Activated naive CD8-positive, alpha-beta T cell treated with anti-CD3 and anti-CD28 coated beads for 36 hours (primary cell): ENCODE results near the gene ABHD17C. TPM values are rescaled to one million over a fixed set of nuclear protein-coding genes. Genes with fewer than 3 reads are reported as not detected.

Experiments
- DNase-seq: peaks from one replicate; pipeline ENCODE4 v3.0.0; 2021
- H3K27ac Mint-ChIP-seq: one replicate; pipeline ENCODE4 v1.8.0; 2022; ENCODE audit warnings: mild to moderate bottlenecking, moderate library complexity, mixed read lengths
- H3K27me3 Mint-ChIP-seq: one replicate; pipeline ENCODE4 v1.8.0; 2022; ENCODE audit warnings: mild to moderate bottlenecking, mixed read lengths
- H3K36me3 Mint-ChIP-seq: one replicate; pipeline ENCODE4 v1.8.0; 2021; ENCODE audit warnings: mild to moderate bottlenecking, mixed read lengths
- H3K4me1 Mint-ChIP-seq: one replicate; pipeline ENCODE4 v1.8.0; 2021; ENCODE audit warnings: mixed read lengths
- H3K4me3 Mint-ChIP-seq: one replicate; pipeline ENCODE4 v1.8.0; 2022; ENCODE audit warnings: mild to moderate bottlenecking, moderate library complexity, mixed read lengths
- H3K9me3 Mint-ChIP-seq: one replicate; pipeline ENCODE4 v1.8.0; 2022; ENCODE audit warnings: mixed read lengths
- total RNA-seq, 2 experiments: library from RNA; stranded (reverse); gene quantifications; one replicate each; pipeline ENCODE4 v1.2.3, GENCODE V29; 2021

Gene ABHD17C
- total RNA-seq, 2 experiments from 2014 or later: 6.0 to 6.9 TPM

DNA sequence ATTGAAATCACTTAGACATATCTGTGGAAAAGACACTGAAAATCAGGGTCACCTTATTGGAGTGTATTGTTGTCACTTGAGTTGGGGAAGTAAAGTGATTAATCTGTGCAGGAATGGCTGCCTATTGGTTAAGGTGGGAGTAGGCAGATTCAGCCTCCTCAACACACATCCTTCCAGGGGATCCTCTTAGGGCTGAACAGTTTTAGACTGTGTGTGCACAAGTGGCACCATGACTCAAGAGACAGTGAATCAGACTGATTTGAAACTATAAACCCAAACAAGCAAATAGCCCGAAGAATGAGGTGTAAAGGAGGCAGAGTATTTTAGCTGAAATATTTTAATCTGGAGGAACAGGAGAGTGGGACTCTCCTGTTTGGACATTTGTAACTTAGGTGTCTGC, 4.9 kb downstream of the ABHD17C start:
- DNase-seq: no peak
- H3K9me3 Mint-ChIP-seq: no peaks in the 10 kb centered on the region
- H3K4me3 Mint-ChIP-seq: no peak overlapping the region
- H3K4me1 Mint-ChIP-seq: peaks cover 21% of the 10 kb centered on the region
- H3K27me3 Mint-ChIP-seq: peaks cover 5% of the 10 kb centered on the region
- H3K27ac Mint-ChIP-seq: no peak overlapping the region
- H3K36me3 Mint-ChIP-seq: peaks cover 8% of the 10 kb centered on the region

DNA sequence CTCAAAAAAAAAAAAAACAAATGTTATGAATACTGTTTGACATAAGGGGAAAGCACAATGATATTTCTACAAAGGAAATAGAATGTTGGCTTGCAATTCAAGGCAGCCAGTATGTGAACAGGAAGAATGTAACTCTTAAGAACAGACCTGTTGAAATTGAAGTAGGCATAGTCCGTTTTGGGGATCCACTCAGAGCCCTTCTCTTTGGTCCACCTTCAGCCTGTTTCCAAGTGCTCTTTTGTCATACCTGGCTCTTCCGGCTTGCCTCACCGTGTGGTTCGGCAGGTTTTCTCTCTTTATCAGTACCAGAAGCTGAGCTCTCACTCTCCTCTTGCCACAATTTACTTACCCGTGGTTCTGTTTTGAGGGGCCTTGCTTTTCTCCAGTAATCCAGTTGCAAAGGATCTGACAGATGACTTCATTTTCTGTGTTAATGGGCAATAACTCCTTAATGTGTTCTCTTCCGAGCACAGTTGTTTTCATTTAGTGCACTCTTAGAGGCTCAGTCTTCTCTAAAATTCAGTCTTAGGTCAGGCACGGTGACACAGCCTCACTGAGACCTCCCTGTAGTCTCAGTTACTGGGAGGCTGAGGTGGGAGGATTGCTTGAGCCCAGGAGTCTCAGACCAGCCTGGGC, 6.7 kb downstream of the ABHD17C start:
- no peak for DNase-seq
- H3K4me3 Mint-ChIP-seq: no peak overlapping the region
- no peak overlapping the region for H3K27ac Mint-ChIP-seq
- peaks cover 5% of the 10 kb centered on the region for H3K27me3 Mint-ChIP-seq
- no peaks in the 10 kb centered on the region for H3K9me3 Mint-ChIP-seq
- H3K4me1 Mint-ChIP-seq: peaks cover 13% of the 10 kb centered on the region
- peaks cover 8% of the 10 kb centered on the region for H3K36me3 Mint-ChIP-seq

- DNase-seq: no peak
- Mint-ChIP-seq H3K4me3 (no peak overlapping the region), H3K27ac (no peak overlapping the region), H3K36me3 (peaks cover 8% of the 10 kb centered on the region), H3K4me1 (peaks cover 6% of the 10 kb centered on the region), H3K9me3 (no peaks in the 10 kb centered on the region), H3K27me3 (peaks cover 5% of the 10 kb centered on the region)
Measured at GRCh38 chr15:80703081-80703480, 8.0 kb downstream of the ABHD17C start.

DNA sequence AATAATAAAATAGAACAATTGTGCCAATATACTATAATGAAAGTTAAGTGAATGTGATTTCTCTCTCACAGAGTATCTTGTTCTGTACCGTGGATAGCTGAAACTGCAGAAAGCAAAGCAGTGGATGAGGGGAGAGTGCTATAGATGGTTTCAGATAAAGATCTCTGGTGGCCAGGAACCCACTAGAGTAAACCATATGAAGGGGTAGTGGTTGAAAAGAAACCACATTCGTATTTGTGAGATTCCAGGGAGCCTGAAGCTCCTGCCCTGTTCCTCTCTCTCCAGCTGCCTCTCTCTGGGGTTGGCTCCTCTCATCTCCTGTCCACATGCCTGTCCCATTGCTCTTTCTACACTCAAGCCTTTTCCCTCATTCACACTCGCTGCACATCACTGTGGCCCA, 8.9 kb downstream of the ABHD17C start:
- Mint-ChIP-seq H3K27ac (no peak overlapping the region), H3K9me3 (no peaks in the 10 kb centered on the region), H3K4me1 (peaks cover 4% of the 10 kb centered on the region), H3K36me3 (peaks cover 2% of the 10 kb centered on the region), H3K4me3 (no peak overlapping the region), H3K27me3 (peaks cover 5% of the 10 kb centered on the region)
- DNase-seq: no peak

DNA sequence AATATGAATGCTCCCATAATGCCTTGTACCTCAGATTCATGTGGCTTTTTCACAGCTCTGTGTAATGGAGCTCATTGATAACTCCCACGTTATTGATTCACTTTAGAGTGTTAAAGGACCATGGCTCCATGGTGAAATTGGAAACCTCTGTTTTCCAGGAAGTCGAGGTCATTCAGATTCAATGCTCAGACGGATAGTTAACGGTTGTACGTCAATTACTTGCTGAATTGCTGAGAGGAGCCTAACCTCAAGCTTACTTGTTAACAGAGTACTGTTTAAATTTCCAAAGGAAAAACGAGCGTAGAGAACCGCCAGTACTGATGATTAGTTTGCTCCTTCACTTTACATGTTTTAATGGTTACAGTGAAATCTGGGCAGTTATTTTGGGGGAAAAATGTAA, 11.1 kb downstream of the ABHD17C start:
- DNase-seq: no peak
- Mint-ChIP-seq H3K4me1 (peaks cover 2% of the 10 kb centered on the region), H3K36me3 (peaks cover 1% of the 10 kb centered on the region), H3K27me3 (peaks cover 5% of the 10 kb centered on the region), H3K9me3 (no peaks in the 10 kb centered on the region), H3K4me3 (no peak overlapping the region), H3K27ac (no peak overlapping the region)

GRCh38 chr15:80709542-80709941, 14.4 kb downstream of the ABHD17C start:
- Mint-ChIP-seq H3K4me1 (peaks cover 12% of the 10 kb centered on the region), H3K9me3 (no peaks in the 10 kb centered on the region), H3K27ac (no peak overlapping the region), H3K36me3 (no peaks in the 10 kb centered on the region), H3K4me3 (no peak overlapping the region), H3K27me3 (no peaks in the 10 kb centered on the region)
- DNase-seq: no peak

- H3K27ac Mint-ChIP-seq: peak overlapping the region; percentile 30
- no peak overlapping the region for H3K4me3 Mint-ChIP-seq
- peaks cover 10% of the 10 kb centered on the region for H3K4me1 Mint-ChIP-seq
Measured at GRCh38 chr15:80710635-80711554, 15.8 kb downstream of the ABHD17C start.

GRCh38 chr15:80711886-80712285, 16.8 kb downstream of the ABHD17C start:
- DNase-seq: no peak
- Mint-ChIP-seq H3K9me3 (no peaks in the 10 kb centered on the region), H3K36me3 (no peaks in the 10 kb centered on the region), H3K4me1 (peaks cover 10% of the 10 kb centered on the region), H3K27ac (no peak overlapping the region), H3K27me3 (no peaks in the 10 kb centered on the region), H3K4me3 (no peak overlapping the region)

More at GRCh38 chr15:80710635-80711554, 15.8 kb downstream of the ABHD17C start:
- no peaks in the 10 kb centered on the region for H3K9me3 Mint-ChIP-seq
- H3K36me3 Mint-ChIP-seq: no peaks in the 10 kb centered on the region
- no peaks in the 10 kb centered on the region for H3K27me3 Mint-ChIP-seq
- DNase-seq: peak; percentile 68

GRCh38 chr15:80712956-80713355, 17.8 kb downstream of the ABHD17C start:
- H3K27ac Mint-ChIP-seq: no peak overlapping the region
- H3K36me3 Mint-ChIP-seq: no peaks in the 10 kb centered on the region
- no peaks in the 10 kb centered on the region for H3K27me3 Mint-ChIP-seq
- no peak overlapping the region for H3K4me3 Mint-ChIP-seq
- DNase-seq: no peak
- H3K4me1 Mint-ChIP-seq: peaks cover 10% of the 10 kb centered on the region
- H3K9me3 Mint-ChIP-seq: no peaks in the 10 kb centered on the region

- Mint-ChIP-seq H3K27ac (no peak overlapping the region), H3K4me3 (no peak overlapping the region), H3K9me3 (no peaks in the 10 kb centered on the region), H3K27me3 (peaks cover 4% of the 10 kb centered on the region), H3K4me1 (no peaks in the 10 kb centered on the region), H3K36me3 (peaks cover 6% of the 10 kb centered on the region)
- no peak for DNase-seq
Measured at GRCh38 chr15:80721476-80721875, 26.4 kb downstream of the ABHD17C start.

- H3K27ac Mint-ChIP-seq: no peak overlapping the region
- peaks cover 6% of the 10 kb centered on the region for H3K36me3 Mint-ChIP-seq
Measured at GRCh38 chr15:80722811-80723210, 27.7 kb downstream of the ABHD17C start.

DNA sequence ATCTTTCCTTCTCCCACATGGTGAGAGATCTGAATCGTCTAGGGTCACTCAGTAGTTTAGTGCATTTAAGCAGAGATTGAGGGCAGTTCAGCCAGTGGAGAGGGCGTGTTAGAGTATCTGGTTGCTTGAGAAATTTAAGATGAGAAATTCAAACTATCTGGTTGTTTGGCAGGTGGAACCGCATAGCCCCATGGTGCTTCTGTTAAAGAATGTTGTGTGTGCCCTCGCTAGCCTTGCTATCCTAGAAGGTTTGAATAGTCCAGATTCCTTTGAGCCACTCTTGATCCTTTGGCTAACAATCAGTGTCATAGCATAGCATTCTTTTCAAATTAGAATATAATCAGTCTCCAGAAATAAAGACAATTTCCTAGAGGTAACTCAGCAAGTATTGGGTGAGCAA, 32.1 kb downstream of the ABHD17C start:
- H3K36me3 Mint-ChIP-seq: peaks cover 3% of the 10 kb centered on the region
- H3K9me3 Mint-ChIP-seq: no peaks in the 10 kb centered on the region
- DNase-seq: no peak
- H3K27me3 Mint-ChIP-seq: peaks cover 4% of the 10 kb centered on the region
- H3K4me1 Mint-ChIP-seq: no peaks in the 10 kb centered on the region
- no peak overlapping the region for H3K4me3 Mint-ChIP-seq
- H3K27ac Mint-ChIP-seq: no peak overlapping the region

More at GRCh38 chr15:80722811-80723210, 27.7 kb downstream of the ABHD17C start:
- Mint-ChIP-seq H3K4me1 (no peaks in the 10 kb centered on the region), H3K4me3 (no peak overlapping the region), H3K27me3 (peaks cover 4% of the 10 kb centered on the region), H3K9me3 (no peaks in the 10 kb centered on the region)
- DNase-seq: no peak

DNA sequence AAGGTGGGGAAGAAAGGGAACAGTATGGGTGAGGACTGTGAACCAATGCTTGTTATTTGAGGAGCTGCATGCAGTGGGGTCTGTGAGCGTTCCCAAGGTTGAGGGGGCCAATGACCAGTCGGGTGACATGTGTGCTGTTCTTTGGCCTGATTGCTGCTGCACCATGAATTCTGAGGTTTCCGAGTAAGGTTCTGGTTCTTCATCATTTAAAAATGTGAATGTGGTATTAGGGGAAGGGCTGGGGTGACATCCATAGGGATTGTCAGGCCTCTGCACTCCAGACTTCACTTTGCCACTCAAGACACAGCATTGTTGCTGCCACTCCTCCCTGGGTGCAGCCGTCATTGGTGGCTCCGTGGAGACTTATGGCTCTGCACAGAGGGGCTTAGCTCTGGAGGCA, 32.5 kb downstream of the ABHD17C start:
- H3K4me3 Mint-ChIP-seq: no peak overlapping the region
- H3K36me3 Mint-ChIP-seq: peaks cover 1% of the 10 kb centered on the region
- H3K27me3 Mint-ChIP-seq: peaks cover 2% of the 10 kb centered on the region
- no peaks in the 10 kb centered on the region for H3K4me1 Mint-ChIP-seq
- H3K27ac Mint-ChIP-seq: no peak overlapping the region
- DNase-seq: no peak
- H3K9me3 Mint-ChIP-seq: no peaks in the 10 kb centered on the region

DNA sequence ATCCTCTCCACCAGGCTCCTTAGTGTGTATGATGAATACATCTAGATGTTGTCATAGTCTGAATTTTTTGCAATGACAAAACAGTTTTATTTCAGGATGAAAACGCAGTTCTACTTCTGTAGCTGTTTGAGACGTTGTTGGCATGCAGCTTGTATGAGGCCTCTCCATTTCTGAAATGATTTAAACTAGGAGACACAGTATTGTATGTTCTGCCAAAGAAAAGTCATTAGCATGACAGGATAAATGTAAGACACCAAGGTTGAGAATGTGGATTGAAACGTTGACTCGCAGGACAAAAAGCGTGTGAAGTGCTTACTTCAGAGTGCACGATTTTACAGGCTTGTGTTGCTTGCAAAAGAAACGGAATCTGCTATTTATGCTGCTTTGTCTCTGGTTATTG, 35.3 kb downstream of the ABHD17C start:
- no peak for DNase-seq
- H3K9me3 Mint-ChIP-seq: no peaks in the 10 kb centered on the region
- H3K4me1 Mint-ChIP-seq: no peaks in the 10 kb centered on the region
- no peaks in the 10 kb centered on the region for H3K36me3 Mint-ChIP-seq
- no peak overlapping the region for H3K27ac Mint-ChIP-seq
- no peak overlapping the region for H3K4me3 Mint-ChIP-seq
- no peaks in the 10 kb centered on the region for H3K27me3 Mint-ChIP-seq

- no peaks in the 10 kb centered on the region for H3K27me3 Mint-ChIP-seq
- DNase-seq: no peak
- H3K36me3 Mint-ChIP-seq: no peaks in the 10 kb centered on the region
- H3K4me3 Mint-ChIP-seq: no peak overlapping the region
- no peaks in the 10 kb centered on the region for H3K4me1 Mint-ChIP-seq
- H3K27ac Mint-ChIP-seq: no peak overlapping the region
- no peaks in the 10 kb centered on the region for H3K9me3 Mint-ChIP-seq
Measured at GRCh38 chr15:80730926-80731325, 35.8 kb downstream of the ABHD17C start.
